ENCODE measurements around the gene KNSTRN. TPM values are rescaled to one million over a fixed set of nuclear protein-coding genes. Genes with fewer than 3 reads are reported as not detected.

Gene KNSTRN
- total and polyA plus RNA-seq, 2 of the 8 experiments (the other 6 are each of a cell fraction or from before 2014, with no cell fraction given) = 25.1 to 79.4 TPM

DNA sequence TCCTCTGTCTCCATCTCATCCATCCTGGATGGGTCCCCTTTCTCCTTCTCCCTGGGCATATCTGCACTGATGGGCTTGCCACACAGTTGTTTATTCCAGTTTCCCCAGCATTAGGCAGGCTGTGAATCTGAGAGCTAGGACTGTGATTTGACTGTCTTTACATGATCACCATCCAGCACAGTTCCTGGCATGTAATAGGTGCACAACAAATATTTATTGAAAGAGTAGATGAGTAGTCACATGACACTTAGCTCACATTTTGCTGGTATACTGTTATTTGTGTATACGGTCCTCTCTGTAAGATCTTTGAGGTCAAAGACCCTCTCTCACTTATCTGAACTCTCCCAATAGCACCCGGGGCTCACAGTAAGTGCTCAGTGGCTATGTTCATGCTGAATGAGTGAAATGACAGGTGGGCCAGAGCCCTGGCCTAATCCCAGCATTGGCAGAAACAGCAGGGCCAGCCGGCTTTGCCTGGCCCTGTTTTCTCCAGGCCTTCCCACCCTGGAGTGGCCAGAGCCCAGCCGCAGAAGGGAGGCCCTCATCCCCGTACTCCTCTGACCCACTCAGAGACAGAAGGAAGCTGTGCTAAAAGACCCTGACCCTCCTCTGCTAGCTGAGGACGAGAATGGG is 42.1 kb downstream of the KNSTRN start:
- H2BK5ac ChIP-seq (ENCODE audit: low read depth, low read length) = no peak overlapping the region; the same call in 1 of the 2 replicates
- H3K23me2 ChIP-seq (ENCODE audit: low read depth, low read length) = no peaks in the 10 kb centered on the region
- H4K8ac ChIP-seq (ENCODE audit: extremely low read depth, insufficient read depth, low read length) = no peak overlapping the region
- H2AFZ ChIP-seq (ENCODE audit: low read length) = no peak overlapping the region
- H3K27ac ChIP-seq (ENCODE audit: low read depth, low read length) = no peak overlapping the region
- H4K91ac ChIP-seq (replicated peaks; ENCODE audit: insufficient read length, low read length) = no peak overlapping the region
- peaks cover 0 to 4% of the 10 kb centered on the region in 2 experiments for H4K20me1 ChIP-seq (replicated peaks in 1 of 2; ENCODE audit: control insufficient read depth in 1 of 2, insufficient read depth in 2 of 2, low read length in 2 of 2)
- no peak overlapping the region for H3K56ac ChIP-seq (replicated peaks; ENCODE audit: insufficient read length, low read depth, low read length)
- H4K5ac ChIP-seq (ENCODE audit: insufficient read length, low read depth, low read length) = no peak overlapping the region
- ChIA-PET POLR2A (ENCODE audit: partially characterized antibody) (interaction anchor here (0.8 to 2.8 kb wide), 6 partner anchors 10 to 145 kb away, joined by 3 to 10 read pairs (median 4); partner anchors contain the start of gene KNSTRN), CTCF (ENCODE audit: partially characterized antibody) (interaction anchor here (0.8 to 16.2 kb wide), 11 partner anchors 10 to 207 kb away, joined by 3 to 184 read pairs (median 4); partner anchors contain the start of gene CCDC9B)
- 88% methylated on average over 6 of the region's 6 CpGs; no CpG with 5 or more reads in 1 of the 2 experiments for WGBS, 2 experiments (ENCODE audit: extremely low coverage in 1 of 2, insufficient coverage in 1 of 2, insufficient read length in 1 of 2, insufficient replicate concordance in 2 of 2, low coverage in 1 of 2, low lambda C conversion rate in 2 of 2, missing lambda C conversion rate in 1 of 2)
- no peak overlapping the region for H2BK15ac ChIP-seq (ENCODE audit: low read length)
- H3K79me2 ChIP-seq (ENCODE audit: control insufficient read depth in 1 of 2, insufficient read depth in 2 of 2, low read length in 2 of 2) = no peaks in the 10 kb centered on the region
- H3K79me1 ChIP-seq (ENCODE audit: low read depth, low read length) = no peaks in the 10 kb centered on the region
- no peak for FAIRE-seq
- no peak overlapping the region for H3K9ac ChIP-seq (replicated peaks in 1 of 4; ENCODE audit: extremely low read depth in 1 of 4, low read depth in 3 of 4, low read length in 3 of 4)
- no peak overlapping the region for H3K23ac ChIP-seq (ENCODE audit: insufficient read length)
- no peak overlapping the region for H3K18ac ChIP-seq (ENCODE audit: extremely low read depth, low read length)
- no peak overlapping the region for H3K4me2 ChIP-seq (ENCODE audit: insufficient read depth in 1 of 2, low read depth in 2 of 2, low read length in 2 of 2)
- H3K27me3 ChIP-seq (replicated peaks in 1 of 4; ENCODE audit: control insufficient read depth in 3 of 4, extremely low read depth in 1 of 4, insufficient read depth in 3 of 4, low read length in 3 of 4) = peaks cover 0 to 2% (median 0%) of the 10 kb centered on the region in 4 experiments; a peak in 1 of 7 replicates
- no peak overlapping the region for H2AK5ac ChIP-seq (ENCODE audit: low read depth, low read length)
- peaks cover 0 to 11% (median 6%) of the 10 kb centered on the region in 4 experiments; a peak in 6 of 7 replicates for H3K4me1 ChIP-seq (replicated peaks in 1 of 4; ENCODE audit: control insufficient read depth in 3 of 4, insufficient read depth in 4 of 4, low read length in 3 of 4)
- no peaks in the 10 kb centered on the region for H3K9me3 ChIP-seq (ENCODE audit: insufficient read depth in 2 of 2, low read depth in 1 of 2, low read length in 1 of 2)
- no peak overlapping the region for H3K4ac ChIP-seq (replicated peaks; ENCODE audit: insufficient read length, low read depth, low read length)
- H3K14ac ChIP-seq (ENCODE audit: insufficient read length) = no peak overlapping the region
- no peaks in the 10 kb centered on the region for H3K36me3 ChIP-seq (ENCODE audit: control insufficient read depth in 2 of 4, insufficient read depth in 4 of 4, low read length in 3 of 4)
- no peak for DNase-seq (ENCODE audit: low read depth in 1 of 2, low spot score in 2 of 2)
- no peak overlapping the region for H3K4me3 ChIP-seq (ENCODE audit: extremely low read depth in 1 of 4, insufficient read depth in 2 of 4, low read depth in 3 of 4, low read length in 4 of 4)
- no peak overlapping the region for H2BK12ac ChIP-seq (ENCODE audit: low read depth, low read length)
- no peak overlapping the region for H2BK20ac ChIP-seq (ENCODE audit: low read length)
- H2BK120ac ChIP-seq (replicated peaks; ENCODE audit: low read depth, low read length) = no peak overlapping the region
- TF ChIP-seq SIRT6 (IDR thresholded peaks at IDR 0.05; ENCODE audit: low read length) (no peak), SIN3A (conservative IDR thresholded peaks at IDR 0.05 in 1 of 2, IDR thresholded peaks at IDR 0.05 in 1 of 2; ENCODE audit: low read depth in 1 of 2, low read length in 2 of 2) (no peak), POLR2A (IDR thresholded peaks at IDR 0.05; ENCODE audit: control extremely low read depth in 1 of 2, low read depth in 2 of 2, low read length in 2 of 2) (no peak), CEBPB (IDR thresholded peaks at IDR 0.05; ENCODE audit: low read depth, low read length) (no peak)

All from H1 (cell line).